ENCODE results near the gene FBXO2. TPM values are rescaled to one million over a fixed set of nuclear protein-coding genes. Genes with fewer than 3 reads are reported as not detected.
A peak's percentile ranks its signal among the peaks of the same experiment; 100 is the strongest.

Gene FBXO2
- total RNA-seq, 4 donors from 2014 or later: 0.82 to 3.7 TPM; not detected in 2

DNA sequence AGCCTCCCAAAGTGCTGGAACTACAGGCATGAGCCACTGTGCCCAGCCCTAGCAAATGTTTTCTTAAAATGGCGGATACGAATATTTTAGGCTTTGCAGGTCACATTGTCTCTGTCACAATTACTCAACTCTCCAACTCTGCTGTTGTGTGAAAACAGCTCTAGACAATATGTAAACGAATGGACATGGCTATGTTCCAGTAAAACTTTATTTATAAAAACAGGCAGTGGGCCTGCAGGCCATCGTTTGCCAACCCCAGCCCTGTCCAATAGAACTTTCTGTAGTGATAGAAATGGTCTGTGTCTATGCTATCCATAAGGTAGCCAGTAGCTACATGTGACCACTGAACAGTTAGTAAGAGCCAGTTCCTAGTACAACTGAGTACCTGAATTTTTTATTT lies 5.5 kb upstream of the FBXO2 start:
- 88% methylated on average over 4 of the region's 4 CpGs; no CpG with 5 or more reads in 1 of the 2 donors for WGBS, 2 donors (ENCODE audit: low coverage in 1 of 2)
- no peaks in the 10 kb centered on the region for H3K9me3 ChIP-seq
- H3K4me3 ChIP-seq: no peak overlapping the region
- H3K4me1 ChIP-seq: peaks cover 10 to 19% (median 13%) of the 10 kb centered on the region in 4 donors
- in situ Hi-C loops (cut with MboI; ENCODE audit: low pct_ligation_motif_present in 1 of 4, low pct_unique_long_range_greater_than_20kb in 1 of 4, low sequenced_read_pairs in 3 of 4) (loop anchor here (5.0 to 10.0 kb wide), 2 partner anchors 55 to 58 kb away; no protein-coding TSS in a partner anchor), intact Hi-C loops (cut with DNase I; ENCODE audit: low total_unique reads) (no loop called here)
- DNase-seq: no peak
- H3K36me3 ChIP-seq: no peaks in the 10 kb centered on the region
- TF ChIP-seq EP300 (IDR thresholded peaks at IDR 0.05; ENCODE audit: low read depth): no peak
- H3K27ac ChIP-seq: no peak overlapping the region
- peaks cover 3% of the 10 kb centered on the region for H3K27me3 ChIP-seq

DNA sequence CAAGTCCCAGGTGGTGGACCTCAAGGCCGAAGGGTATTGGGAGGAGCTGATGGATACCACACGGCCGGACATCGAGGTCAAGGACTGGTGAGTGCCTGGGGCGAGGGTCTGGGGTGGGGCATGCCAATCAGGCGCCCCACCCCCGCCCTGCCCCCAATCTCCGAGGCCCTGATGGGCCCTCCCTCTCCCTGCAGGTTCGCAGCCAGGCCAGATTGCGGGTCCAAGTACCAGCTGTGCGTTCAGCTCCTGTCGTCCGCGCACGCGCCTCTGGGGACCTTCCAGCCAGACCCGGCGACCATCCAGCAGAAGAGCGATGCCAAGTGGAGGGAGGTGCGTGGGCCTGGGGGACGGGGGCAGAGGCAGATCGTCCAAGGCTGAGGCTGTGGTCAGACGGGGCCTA lies 4.3 kb upstream of the FBXO2 start:
- peaks cover 11 to 18% (median 14%) of the 10 kb centered on the region in 4 donors for H3K4me1 ChIP-seq
- H3K4me3 ChIP-seq: no peak overlapping the region
- no peaks in the 10 kb centered on the region for H3K36me3 ChIP-seq
- WGBS, 2 donors (ENCODE audit: low coverage in 1 of 2): 81 to 88% methylated on average over 3 to 23 of the region's 23 CpGs
- peaks cover 12% of the 10 kb centered on the region for H3K27me3 ChIP-seq
- no peak overlapping the region for H3K27ac ChIP-seq
- no peak for DNase-seq
- intact Hi-C loops (cut with DNase I; ENCODE audit: low total_unique reads): no loop called here
- no peak for TF ChIP-seq POLR2A (IDR thresholded peaks at IDR 0.05)
- TF ChIP-seq POLR2AphosphoS5 (IDR thresholded peaks at IDR 0.05): no peak
- TF ChIP-seq CTCF (IDR thresholded peaks at IDR 0.05): no peak
- no peak for TF ChIP-seq EP300 (IDR thresholded peaks at IDR 0.05; ENCODE audit: low read depth)
- in situ Hi-C loops (cut with MboI; ENCODE audit: low pct_ligation_motif_present in 1 of 4, low pct_unique_long_range_greater_than_20kb in 1 of 4, low sequenced_read_pairs in 3 of 4): loop anchor here in 1 of 4 donors (5.0 kb wide), 1 partner anchor 59 kb away; no protein-coding TSS in a partner anchor
- H3K9me3 ChIP-seq: no peaks in the 10 kb centered on the region

GRCh38 chr1:11657654-11658053 lies 3.4 kb upstream of the FBXO2 start:
- no peaks in the 10 kb centered on the region for H3K9me3 ChIP-seq
- no peaks in the 10 kb centered on the region for H3K36me3 ChIP-seq
- no peak overlapping the region for H3K4me3 ChIP-seq
- in situ Hi-C loops (cut with MboI; ENCODE audit: low pct_ligation_motif_present in 1 of 4, low pct_unique_long_range_greater_than_20kb in 1 of 4, low sequenced_read_pairs in 3 of 4): loop anchor here in 1 of 4 donors (5.0 kb wide), 1 partner anchor 60 kb away; no protein-coding TSS in a partner anchor
- TF ChIP-seq POLR2AphosphoS5 (IDR thresholded peaks at IDR 0.05) (no peak), POLR2A (IDR thresholded peaks at IDR 0.05) (no peak), CTCF (IDR thresholded peaks at IDR 0.05) (no peak), EP300 (IDR thresholded peaks at IDR 0.05; ENCODE audit: low read depth) (no peak)
- H3K27me3 ChIP-seq: peaks cover 12% of the 10 kb centered on the region
- DNase-seq: no peak
- peaks cover 11 to 18% (median 14%) of the 10 kb centered on the region in 4 donors for H3K4me1 ChIP-seq
- WGBS, 2 donors (ENCODE audit: low coverage in 1 of 2): 81 to 85% methylated on average over 5 to 6 of the region's 6 CpGs
- intact Hi-C loops (cut with DNase I; ENCODE audit: low total_unique reads): no loop called here
- H3K27ac ChIP-seq: no peak overlapping the region

DNA sequence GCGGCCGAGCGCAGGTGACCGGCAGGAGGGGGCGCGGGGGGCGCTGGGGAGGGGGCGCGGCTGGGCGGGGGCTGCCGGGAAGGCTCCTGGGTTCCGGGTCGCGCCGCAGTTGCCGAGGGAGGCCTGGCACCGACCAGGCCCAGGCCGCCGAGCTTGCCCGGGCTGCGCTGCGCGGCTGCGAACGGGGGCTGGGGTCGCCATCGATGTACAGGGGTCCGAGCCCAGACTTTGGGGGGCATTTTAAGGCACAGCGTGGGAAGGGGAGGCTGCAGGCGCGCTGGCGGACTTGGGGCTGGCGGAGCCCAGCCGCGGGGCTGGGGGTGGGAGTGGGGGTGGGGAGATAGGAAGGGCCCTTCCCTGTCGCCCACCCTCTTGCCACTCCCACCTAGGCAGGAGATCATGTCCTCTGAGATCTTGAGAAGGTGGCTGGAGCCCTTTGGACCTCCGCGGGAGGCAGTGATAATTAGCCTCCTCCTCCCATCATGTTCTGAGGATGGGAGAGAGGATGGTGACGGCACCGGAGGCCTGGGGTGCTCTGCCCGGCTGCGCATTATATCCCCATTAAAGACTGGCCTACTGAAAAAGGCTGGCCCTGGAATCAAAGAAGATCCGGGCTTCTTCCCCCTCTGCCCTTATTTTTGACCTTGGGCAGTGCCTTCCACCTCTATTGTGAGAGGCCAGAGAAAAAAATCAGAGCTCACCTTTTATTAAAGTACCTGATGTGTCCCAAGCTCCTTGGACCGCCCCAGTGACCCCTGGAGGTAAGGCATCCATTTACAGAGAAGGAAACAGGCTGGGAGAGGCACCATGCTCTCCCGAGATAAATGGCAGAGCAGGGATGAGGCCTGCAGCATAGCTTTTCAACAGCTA lies 945 bp upstream of the FBXO2 start:
- DNase-seq: no peak
- peaks cover 18 to 25% (median 20%) of the 10 kb centered on the region in 4 donors for H3K4me1 ChIP-seq
- H3K9me3 ChIP-seq: no peaks in the 10 kb centered on the region
- H3K27ac ChIP-seq: peak overlapping the region in 2 of 4 donors; percentile 42 to 43
- no peaks in the 10 kb centered on the region for H3K36me3 ChIP-seq
- intact Hi-C loops (cut with DNase I; ENCODE audit: low total_unique reads): loop anchor here (5.0 kb wide), 1 partner anchor 62 kb away; no protein-coding TSS in a partner anchor
- peak overlapping the region; percentile 50 to 85 (median 64) for H3K4me3 ChIP-seq
- H3K27me3 ChIP-seq: peaks cover 24% of the 10 kb centered on the region
- TF ChIP-seq CTCF (IDR thresholded peaks at IDR 0.05) (no peak), POLR2AphosphoS5 (IDR thresholded peaks at IDR 0.05) (no peak), EP300 (IDR thresholded peaks at IDR 0.05; ENCODE audit: low read depth) (no peak), POLR2A (IDR thresholded peaks at IDR 0.05) (no peak)
- 21% methylated on average over 17 of the region's 45 CpGs; no CpG with 5 or more reads in 1 of the 2 donors for WGBS, 2 donors (ENCODE audit: low coverage in 1 of 2)
- in situ Hi-C loops (cut with MboI; ENCODE audit: low pct_ligation_motif_present in 1 of 4, low pct_unique_long_range_greater_than_20kb in 1 of 4, low sequenced_read_pairs in 3 of 4): loop anchor here in 1 of 4 donors (5.0 kb wide), 1 partner anchor 62 kb away; no protein-coding TSS in a partner anchor

Measured in transverse colon (tissue), 4 donors.